NCI-H128 (cell line): ENCODE results near the gene ZFP91.
A peak's percentile ranks its signal among the peaks of the same experiment; 100 is the strongest.
"Not testable (repeated sequence)": the region's sequence is repeated elsewhere in the genome, so short reads cannot be mapped to it uniquely, and the experiment has no call there.

Experiments
- DNase-seq: peaks from one replicate; lab custom pipeline; 2025; ENCODE audit not compliant: unreplicated experiment; lab: John Stamatoyannopoulos, UW

ZFP91 gene, protein sequence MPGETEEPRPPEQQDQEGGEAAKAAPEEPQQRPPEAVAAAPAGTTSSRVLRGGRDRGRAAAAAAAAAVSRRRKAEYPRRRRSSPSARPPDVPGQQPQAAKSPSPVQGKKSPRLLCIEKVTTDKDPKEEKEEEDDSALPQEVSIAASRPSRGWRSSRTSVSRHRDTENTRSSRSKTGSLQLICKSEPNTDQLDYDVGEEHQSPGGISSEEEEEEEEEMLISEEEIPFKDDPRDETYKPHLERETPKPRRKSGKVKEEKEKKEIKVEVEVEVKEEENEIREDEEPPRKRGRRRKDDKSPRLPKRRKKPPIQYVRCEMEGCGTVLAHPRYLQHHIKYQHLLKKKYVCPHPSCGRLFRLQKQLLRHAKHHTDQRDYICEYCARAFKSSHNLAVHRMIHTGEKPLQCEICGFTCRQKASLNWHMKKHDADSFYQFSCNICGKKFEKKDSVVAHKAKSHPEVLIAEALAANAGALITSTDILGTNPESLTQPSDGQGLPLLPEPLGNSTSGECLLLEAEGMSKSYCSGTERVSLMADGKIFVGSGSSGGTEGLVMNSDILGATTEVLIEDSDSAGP

DNA sequence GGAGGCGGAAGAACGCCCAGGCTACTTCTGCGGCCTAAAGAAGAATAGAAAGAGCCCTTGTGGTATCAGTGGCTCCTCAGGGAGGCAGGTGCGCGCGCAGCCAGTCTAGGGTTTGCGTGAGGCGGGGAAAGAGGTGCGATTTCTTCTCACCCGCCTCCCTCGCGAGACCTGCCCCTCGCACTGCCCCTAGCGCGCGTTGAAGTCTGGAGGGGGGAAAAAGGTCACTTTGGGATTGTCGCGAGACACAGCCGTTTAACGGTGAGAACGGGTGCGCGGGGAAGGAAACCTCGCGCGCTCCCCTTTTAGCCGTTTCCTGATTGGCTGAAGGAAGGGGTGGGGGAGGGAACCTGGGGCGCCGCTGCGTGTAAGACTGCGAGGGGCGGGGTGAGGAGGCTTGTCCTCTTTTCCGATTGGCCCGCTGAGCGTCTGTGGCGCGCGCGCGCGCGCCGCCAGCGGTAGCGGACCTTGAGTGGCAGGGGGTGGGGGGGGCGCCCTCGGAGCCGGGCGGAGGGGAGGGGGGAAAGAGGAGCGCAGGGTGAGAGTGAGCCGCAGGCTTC lies at the start of gene ZFP91:
Gene ZFP91 (plus strand): TSS at position 429 of the 557 bp plus-strand sequence. CDS start 219 bp downstream, outside the sequence.
- DNase-seq = peak; percentile 77

DNA sequence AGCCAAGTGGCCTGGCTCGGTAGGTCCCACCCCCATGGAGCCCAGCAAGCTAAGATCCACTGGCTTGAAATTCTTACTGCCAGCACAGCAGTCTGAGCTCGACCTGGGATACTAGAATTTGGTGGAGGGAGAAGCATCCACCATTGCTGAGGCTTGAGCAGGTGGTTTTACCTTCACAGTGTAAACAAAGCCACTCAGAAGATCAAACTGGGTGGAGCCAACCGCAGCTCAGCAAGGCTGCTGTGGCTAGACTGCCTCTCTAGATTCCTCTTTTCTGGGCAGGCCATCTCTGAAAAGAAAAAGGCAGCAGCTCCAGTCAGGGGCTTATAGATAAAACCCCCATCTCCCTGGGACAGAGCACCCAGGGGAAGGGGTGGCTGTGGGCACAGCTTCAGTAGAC lies 48.6 kb upstream of the ZFP91 start:
- DNase-seq = no peak

DNA sequence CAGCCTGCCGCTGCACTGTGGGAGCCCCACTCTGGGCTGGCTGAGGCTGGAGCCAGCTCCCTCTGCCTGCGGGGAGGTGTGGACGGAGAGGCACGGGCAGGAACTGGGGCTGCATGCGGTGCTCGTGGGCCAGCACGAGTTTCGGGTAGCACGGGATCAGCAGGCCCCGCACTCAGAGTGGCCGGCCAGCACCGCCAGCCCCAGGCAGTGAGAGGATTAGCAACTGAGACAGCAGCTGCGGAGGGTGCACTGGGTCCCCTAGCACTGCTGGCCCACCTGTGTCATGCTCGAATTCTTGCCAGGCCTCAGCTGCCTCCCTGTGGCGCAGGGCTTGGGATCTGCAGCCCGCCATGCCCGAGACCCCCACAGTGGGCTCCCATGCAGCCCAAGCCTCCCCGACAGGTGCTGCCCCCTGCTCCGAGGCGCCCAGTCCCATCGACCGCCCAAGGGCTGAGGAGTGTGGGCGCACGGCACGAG lies 47.0 kb upstream of the ZFP91 start:
- no peak for DNase-seq

DNA sequence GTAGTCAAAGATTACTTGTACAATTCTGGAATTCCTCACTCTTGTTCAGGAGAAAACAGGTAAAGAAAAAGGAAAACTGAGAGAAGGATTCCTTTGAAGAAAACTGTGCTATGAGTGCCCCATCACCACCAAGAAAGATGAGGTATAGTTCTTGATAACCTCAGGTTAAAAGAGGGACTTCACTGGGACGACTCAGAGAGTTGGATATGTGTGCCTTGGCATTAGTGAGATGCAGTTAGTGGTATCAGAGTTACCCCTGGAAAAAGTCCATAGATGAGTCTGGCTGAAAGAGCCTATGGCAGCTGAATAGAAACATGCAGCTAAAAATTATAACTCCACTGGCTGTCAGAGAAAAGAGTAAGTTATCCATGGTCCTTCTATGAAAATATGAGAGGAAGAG lies 32.0 kb upstream of the ZFP91 start:
- no peak for DNase-seq

DNA sequence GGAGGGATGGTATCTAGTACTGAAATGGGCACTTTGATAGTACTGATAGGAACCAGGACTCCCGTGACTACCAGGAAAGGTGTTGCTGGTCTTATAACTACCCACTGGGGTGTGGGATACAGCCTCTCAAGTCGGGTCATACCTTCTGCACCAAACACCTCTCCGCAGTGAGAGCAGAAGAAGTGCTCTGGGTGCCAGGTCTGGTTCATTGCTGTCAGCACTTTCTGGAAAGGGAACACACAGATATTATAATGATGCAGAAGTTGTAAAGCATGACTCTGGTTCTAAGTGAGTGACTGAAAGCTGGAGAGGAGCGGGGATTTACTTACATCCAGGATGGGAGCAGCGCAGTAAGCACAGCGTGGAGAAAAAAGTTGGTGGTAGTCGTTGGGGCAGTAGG lies 29.2 kb upstream of the ZFP91 start:
- no peak for DNase-seq

DNA sequence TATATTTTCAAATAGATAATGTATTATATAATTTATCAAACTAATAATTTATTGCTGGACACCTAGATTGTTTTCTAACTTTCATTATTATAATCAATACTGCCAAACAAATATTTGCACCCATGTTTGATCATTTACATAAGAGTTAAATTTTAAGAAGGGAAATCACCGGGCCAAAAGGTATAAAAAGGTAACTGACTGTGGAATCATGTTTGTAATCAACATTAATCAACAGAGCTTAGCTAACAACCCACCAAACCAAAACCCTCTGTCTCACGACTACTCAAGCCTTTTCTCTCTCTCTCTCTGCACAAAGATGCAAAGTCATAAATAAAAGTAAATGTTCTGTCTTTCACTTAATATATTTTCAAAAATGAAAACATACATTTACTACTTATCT lies 18.0 kb upstream of the ZFP91 start:
- DNase-seq = no peak

DNA sequence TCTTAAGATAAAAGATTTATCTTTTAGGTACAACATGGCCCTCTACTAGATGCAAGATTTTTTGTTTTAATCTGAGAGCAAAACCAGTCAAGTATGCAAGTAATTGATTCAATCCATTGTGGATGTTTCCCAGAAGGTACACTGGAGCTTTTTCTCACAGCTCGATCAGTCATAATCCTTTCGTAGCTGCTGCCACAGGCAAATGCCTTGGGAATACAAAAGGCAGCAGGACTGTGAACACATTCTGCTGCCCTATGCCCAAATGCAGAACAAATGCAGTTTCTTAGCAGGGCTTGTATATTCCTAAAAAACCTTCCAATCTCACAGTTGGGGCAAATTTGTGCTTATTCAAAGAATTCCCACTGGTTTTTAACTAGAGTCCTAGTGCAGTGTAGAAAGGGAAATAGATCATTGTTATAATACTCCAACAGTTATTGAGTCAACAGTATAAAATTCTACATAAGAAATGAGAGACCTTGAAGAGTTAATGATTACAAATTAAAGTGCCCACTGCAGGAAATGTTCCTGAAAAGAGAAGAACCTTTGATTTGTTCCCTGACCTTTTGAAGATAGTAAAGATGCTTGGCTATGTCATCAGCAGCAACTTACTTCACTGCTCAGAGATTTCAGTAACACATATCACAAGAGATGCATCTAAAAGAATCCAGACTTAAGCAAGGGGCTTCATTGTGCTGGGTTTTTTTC lies 17.3 kb upstream of the ZFP91 start:
- DNase-seq = no peak

DNA sequence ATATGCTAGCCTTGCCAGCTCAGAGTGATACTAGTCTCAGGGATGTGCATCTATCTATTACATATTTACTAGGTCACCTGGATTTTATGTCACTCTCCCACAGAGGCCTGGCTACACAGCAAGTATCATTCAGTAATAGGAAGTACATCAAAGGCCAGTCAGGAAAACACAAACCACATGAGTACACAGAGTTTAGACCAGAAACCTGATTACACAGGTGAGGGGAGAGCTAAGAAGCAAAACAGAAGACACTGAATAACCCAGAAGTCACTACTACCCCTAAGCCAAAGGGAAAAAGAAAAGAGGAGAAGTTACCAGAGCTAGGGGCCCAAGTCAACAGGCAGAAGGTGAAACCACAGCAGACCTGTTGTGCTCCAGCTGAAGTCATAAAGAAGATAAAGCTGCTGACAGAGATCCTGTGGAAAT lies 16.5 kb upstream of the ZFP91 start:
- no peak for DNase-seq

DNA sequence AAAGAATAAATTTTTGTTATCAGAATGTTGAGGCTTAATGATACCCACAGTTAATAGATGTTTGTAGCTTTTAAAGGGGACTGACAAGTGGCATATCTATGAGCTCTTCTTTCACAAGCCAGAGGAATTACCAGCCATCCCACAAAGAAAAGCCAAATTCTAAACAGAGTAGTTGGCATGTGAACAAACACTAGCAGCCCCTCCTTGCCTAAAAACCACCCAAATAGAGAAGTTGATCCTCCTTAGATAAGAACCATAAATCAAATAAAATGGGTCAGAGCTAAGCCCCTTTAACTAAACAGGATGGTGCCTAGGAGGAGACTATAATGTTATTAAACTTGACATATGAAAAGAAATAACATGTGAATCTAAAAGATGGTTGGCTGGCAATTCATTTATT lies 14.6 kb upstream of the ZFP91 start:
- DNase-seq = no peak

DNA sequence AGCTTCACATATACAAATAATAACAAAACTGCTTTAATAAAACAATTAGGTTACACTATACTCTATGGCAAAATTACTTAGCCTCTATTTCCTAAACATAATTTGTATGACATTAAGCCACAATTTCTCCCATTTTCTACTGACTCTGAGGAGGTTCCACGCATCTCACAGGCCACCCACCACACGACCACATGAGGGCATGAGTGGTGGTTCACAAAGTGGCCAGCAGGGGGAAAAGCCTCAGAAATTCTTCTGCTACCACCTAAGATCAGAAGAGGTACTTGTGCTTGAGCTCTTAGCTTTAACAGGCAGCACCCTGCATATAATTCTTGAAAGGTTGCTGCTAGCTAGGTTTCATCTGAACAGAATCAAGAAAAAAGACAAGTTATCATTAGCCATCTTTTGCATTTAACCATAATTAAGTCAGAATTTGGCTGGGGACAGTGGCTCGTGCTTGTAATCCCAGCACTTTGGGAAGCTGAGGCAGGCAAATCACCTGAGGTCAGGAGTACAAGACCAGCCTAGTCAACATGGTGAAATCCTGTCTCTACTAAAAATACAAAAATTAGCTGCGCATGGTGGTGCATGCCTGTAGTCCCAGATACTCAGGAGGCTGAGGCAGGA lies 10.9 kb upstream of the ZFP91 start:
- DNase-seq = peak; percentile 20

DNA sequence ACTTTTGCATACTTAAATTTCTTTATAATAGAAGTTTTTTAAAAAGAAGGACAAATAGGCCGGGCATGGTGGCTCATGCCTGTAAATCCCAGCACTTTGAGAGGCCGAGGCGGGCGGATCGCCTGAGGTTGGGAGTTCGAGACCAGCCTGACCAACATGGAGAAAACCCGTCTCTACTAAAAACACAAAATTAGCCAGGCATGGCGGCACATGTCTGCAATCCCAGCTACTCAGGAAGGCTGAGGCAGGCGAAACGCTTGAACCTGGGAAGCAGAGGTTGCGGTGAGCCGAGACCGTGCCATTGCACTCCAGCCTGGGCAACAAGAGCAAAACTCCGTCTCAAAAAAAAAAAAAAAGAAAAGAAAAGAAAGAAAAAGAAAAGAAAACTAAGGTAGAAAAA lies 6.0 kb upstream of the ZFP91 start:
- DNase-seq = not testable (repeated sequence)

DNA sequence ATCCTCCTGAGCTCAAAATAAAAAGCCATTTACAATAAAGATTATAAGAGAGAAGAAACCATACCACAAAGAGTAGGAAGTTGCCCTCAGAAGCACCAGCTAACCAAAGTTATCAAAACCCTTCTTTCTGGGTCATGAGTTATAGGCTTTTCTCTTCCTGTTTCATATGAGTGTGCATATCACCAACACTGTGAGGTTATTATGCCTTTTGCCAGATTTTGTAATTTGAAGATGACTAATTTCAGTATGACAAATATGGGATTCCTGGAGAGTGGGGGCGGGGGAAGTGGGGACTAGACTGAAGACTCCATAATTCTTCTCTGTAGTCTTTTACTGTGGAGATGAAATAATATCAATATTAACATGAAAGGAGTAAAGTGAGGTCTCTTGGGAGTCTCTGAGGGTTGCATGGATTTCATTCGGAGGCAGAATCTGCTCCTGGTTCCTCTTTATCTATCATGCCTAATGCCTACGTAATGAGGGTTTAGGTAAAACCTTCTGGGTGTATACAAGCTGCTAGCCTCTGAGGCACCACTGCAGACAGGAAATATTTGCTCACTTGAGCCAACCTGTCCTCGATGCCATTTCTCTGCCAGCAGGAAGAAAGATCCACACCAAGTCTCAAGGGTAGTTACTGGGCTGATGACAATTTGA lies 5.3 kb upstream of the ZFP91 start:
- no peak for DNase-seq

DNA sequence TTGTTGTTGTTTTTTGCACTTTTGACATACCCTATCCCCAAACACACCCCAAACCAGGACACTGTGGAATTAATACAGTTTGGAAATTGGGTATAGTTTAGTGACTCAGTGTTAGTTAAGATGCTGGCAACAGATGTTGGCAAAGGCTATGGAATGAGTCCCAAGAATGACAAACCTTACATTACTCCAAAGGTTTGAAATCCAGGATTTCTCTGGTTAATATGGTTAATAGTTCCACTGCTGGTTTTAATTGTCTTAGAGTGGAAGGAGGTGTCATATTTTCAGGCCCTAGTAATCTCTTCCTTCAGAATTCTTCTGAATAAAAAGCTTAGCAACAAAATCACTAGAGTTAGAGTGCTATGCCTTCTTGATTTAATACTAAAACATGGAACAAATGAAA lies 4.0 kb upstream of the ZFP91 start:
- no peak for DNase-seq

DNA sequence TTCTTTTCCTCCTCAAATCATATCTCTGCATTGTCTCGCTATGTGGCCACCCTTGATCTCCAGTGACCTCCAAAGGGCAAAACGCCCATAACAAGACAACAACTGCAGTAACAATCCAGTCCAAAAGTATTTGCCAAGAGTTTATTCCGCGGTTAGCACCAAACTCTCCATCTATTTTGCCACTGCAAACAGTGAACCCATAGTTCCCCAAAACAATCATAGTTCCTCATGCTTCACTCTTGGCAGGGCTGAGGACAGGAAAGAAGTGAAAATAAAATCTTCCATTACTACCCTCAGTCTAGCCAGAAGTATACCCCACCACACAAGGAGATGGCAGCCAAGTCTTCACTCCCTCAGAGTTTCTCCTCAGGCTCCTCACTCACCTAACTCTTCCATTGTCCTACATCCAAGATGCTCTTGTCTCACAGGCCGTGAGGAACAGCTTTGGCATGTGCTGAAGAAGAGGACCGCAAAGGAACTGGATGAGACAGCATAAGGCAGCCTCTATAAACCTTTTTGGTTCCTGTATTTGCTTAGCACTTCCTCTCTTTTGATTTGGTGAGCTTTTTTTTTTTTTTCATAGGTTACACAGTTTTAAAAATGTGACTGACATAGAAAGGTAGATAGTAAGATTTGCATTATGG lies 3.4 kb upstream of the ZFP91 start, which contains the start of gene LPXN:
Gene LPXN (minus strand): TSS at position 480 of the 644 bp plus-strand sequence. CDS start 84 bp downstream, at position 396.
- no peak for DNase-seq

DNA sequence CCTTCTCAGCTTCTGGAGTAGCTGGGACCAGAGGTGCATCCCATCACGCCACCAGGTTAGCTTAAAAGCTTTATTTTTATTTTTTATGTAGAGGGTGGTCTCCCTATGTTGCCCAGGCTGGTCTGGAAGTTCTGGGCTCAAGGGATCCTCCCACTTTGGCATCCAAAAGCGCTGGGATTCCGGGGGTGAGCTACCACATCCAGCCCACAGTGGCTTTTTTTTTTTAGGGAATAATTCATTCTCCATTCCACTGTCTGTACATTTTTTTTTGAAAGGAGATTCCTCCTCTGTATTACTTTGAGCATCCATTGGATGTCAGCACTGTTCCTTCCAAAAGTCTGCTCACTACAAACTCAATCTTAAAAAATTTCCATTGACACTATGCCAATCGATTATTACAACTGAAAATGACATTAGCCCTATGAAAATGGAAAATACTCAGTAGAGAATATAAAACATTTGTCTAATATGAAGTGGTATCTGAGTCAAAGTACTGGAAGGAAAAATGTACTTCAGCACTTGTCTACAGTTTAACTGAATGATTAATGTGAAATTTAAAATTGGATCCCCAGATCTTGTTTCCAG lies 1.9 kb upstream of the ZFP91 start:
- no peak for DNase-seq

DNA sequence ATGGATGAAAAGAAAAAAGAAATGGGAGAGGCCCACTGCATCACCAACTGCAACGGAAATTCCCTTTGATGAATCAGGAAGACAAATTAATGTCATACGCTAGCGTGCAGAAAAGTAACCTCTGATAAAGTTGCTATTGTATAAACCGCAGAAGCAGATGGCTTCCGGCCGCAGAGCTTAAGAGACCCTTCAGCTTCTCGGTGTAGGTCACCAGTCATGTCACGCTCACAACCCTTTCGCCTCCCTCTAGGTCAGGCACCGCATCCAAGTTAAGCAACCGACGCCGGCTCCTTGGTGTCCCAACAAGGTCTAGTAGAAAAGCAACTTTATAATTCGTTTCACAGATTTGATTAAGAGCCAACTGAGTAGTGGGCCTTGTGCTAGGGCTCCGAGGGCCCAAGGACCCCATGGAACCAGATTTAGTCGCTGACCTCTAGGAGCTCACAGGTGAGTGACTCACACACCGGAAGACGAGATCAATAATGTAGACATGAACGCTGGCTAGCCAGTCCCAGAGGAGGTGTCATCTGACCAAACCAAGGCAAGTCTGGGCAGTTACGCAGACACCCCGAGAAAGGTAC lies 1.2 kb upstream of the ZFP91 start:
- DNase-seq = no peak

DNA sequence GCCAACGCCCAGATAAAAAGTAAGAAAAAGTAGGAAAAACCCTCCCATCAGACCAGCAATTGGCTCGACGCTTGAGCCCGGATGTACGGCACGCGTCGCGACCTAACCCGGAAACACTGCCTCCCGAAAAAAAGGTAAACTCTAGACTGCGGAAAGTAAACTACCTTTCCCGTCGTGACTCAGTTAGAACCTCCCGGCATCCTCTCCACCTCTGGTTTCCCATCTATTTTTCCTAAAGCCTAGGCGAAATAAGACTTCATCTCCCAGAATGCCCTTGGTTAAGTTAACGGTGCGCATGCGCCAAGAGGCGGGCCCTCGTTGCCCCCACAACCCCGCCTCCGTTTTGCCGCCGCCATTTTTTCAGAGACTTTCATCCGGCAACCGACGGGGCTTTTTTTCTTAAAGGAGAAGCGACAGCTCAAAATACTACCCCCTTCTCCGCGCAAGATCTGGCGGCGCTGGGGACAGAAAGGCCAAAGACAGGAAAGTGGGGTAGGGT lies 678 bp upstream of the ZFP91 start:
- DNase-seq = peak; percentile 89

DNA sequence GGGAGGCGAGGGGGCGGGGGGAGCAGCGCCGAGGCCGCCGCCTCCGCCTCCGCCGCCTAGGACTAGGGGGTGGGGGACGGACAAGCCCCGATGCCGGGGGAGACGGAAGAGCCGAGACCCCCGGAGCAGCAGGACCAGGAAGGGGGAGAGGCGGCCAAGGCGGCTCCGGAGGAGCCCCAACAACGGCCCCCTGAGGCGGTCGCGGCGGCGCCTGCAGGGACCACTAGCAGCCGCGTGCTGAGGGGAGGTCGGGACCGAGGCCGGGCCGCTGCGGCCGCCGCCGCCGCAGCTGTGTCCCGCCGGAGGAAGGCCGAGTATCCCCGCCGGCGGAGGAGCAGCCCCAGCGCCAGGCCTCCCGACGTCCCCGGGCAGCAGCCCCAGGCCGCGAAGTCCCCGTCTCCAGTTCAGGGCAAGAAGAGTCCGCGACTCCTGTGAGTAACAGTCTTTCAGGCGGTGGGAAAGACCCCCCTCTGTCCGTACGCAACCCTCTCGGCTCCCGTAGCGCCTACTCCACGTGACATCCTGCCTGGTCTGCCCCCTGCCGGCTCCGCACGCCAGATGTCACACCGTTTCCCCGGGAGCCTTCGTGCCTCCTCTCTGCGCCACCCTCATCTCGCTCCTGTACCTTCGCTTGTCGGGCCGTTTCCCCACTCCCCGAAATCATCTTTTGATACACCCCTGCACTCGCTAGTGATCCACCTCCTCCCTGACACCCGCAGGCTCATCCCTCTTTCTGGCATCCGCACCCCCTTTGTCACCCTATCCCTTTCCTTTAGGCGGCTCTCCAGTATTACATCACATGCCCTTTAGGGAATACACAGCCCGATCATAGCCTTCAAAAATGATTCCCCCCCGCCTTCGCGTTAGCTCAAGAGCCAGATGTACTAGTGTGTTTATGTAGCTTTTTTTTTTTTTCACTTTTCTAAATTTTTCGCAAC lies 598 bp downstream of the ZFP91 start:
- peak; percentile 80 for DNase-seq
